Mesothelial cell of epicardium (in vitro differentiated cells): ENCODE results near the gene TMEM11. TPM values are rescaled to one million over a fixed set of nuclear protein-coding genes. Genes with fewer than 3 reads are reported as not detected.

Experiments
- DNase-seq, 2 experiments: peaks; one replicate each; pipeline ENCODE4 v3.0.0; 2021; ENCODE audit warnings: low spot score in 2 of 2; ENCODE audit not compliant: unreplicated experiment in 2 of 2
- H3K27ac Mint-ChIP-seq: 2 replicates; pipeline ENCODE4 v1.8.0; 2021; ENCODE audit warnings: mixed read lengths
- H3K27me3 Mint-ChIP-seq: 2 replicates; pipeline ENCODE4 v1.8.0; 2021; ENCODE audit warnings: low read depth, mixed read lengths
- H3K36me3 Mint-ChIP-seq: 2 replicates; pipeline ENCODE4 v1.8.0; 2021; ENCODE audit warnings: mixed read lengths
- H3K4me1 Mint-ChIP-seq: 2 replicates; pipeline ENCODE4 v1.8.0; 2021; ENCODE audit warnings: mixed read lengths
- H3K4me3 Mint-ChIP-seq: 2 replicates; pipeline ENCODE4 v1.8.0; 2021; ENCODE audit warnings: mild to moderate bottlenecking, moderate library complexity, mixed read lengths
- H3K9me3 Mint-ChIP-seq: 2 replicates; pipeline ENCODE4 v1.8.0; 2021; ENCODE audit warnings: mixed read lengths
- total RNA-seq: library from RNA; stranded (reverse); gene quantifications from 3 replicates; pipeline ENCODE4 v1.2.1, GENCODE V29; 2021
- TF ChIP-seq, protein P1 (sequence below): fragments of 200-600 bp; sonication (generic); IDR thresholded peaks from one replicate; pipeline ENCODE4 v1.5.0; 2021; ENCODE audit warnings: antibody characterized with exemption; ENCODE audit not compliant: unreplicated experiment

Gene TMEM11
- total RNA-seq, 1 donor from 2014 or later, result 20.6 TPM

DNA sequence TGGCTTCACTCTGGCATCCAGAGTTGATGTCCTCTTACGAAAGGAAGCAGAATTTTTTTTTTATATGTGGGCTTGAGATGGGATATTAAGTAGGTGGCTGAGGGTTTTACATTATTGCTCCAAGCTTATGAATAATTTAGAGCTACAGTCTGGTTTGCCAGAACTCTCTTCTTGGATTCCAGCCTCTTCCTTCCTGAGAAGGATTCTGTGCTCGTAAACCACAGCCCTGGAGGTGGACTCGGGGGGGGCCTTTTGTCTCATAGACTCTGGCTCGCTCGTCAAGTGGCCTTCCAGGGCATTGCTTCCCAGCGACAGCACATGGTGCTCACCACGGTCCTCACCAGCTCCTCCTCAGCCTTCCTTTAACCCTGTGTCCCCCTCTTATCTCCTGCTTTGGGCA lies 43.2 kb downstream of the TMEM11 start:
- peaks cover 4% of the 10 kb centered on the region for H3K4me1 Mint-ChIP-seq

DNA sequence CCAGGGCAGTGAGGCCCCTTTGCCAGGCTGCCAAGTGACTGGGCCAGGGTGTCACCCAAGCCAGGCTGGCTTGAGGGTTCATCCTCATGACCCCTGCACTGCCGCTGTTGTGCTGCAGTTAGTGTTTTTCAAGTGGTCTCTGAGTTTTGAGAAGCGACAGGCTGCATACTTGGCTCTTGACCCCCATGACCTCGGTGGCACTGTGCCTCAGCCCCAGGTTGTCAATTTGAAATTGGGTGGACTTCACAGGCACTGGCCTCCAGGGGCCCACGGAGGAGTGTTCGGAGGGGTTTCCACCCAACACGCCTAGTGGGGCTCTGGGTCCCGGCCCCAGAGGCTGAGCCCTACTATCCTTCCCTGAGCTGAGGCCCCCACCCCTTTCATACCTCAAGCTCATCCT lies 44.5 kb downstream of the TMEM11 start:
- Mint-ChIP-seq H3K4me3 (no peak overlapping the region), H3K27ac (no peak overlapping the region), H3K36me3 (peaks cover 17% of the 10 kb centered on the region), H3K4me1 (peaks cover 4% of the 10 kb centered on the region), H3K9me3 (no peaks in the 10 kb centered on the region), H3K27me3 (no peaks in the 10 kb centered on the region)
- TF ChIP-seq, protein P1, sequence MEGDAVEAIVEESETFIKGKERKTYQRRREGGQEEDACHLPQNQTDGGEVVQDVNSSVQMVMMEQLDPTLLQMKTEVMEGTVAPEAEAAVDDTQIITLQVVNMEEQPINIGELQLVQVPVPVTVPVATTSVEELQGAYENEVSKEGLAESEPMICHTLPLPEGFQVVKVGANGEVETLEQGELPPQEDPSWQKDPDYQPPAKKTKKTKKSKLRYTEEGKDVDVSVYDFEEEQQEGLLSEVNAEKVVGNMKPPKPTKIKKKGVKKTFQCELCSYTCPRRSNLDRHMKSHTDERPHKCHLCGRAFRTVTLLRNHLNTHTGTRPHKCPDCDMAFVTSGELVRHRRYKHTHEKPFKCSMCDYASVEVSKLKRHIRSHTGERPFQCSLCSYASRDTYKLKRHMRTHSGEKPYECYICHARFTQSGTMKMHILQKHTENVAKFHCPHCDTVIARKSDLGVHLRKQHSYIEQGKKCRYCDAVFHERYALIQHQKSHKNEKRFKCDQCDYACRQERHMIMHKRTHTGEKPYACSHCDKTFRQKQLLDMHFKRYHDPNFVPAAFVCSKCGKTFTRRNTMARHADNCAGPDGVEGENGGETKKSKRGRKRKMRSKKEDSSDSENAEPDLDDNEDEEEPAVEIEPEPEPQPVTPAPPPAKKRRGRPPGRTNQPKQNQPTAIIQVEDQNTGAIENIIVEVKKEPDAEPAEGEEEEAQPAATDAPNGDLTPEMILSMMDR, result no peak
- peak in 1 of 2 experiments; percentile 19 for DNase-seq

More for the DNA sequence above, 43.2 kb downstream of the TMEM11 start:
- Mint-ChIP-seq H3K4me3 (no peak overlapping the region), H3K9me3 (no peaks in the 10 kb centered on the region), H3K27me3 (no peaks in the 10 kb centered on the region), H3K27ac (no peak overlapping the region), H3K36me3 (peaks cover 18% of the 10 kb centered on the region)
- peak in 1 of 2 experiments; percentile 2 for DNase-seq
- TF ChIP-seq, protein P1, result no peak

DNA sequence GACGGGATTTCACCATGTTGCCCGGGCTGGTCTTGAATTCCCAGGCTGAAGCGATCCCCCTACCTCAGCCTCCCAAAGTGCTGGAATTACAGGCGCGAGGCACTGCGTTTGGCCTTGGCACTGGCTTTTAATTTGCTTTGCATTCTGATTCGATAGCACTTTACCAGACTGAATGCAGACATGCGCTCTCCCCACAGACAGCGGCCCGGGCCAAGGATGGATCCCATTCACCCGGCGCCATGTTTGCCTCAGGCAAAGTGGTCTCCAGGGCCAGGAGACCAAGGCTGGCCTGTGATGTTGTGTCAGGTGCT lies 45.5 kb downstream of the TMEM11 start:
- H3K27ac Mint-ChIP-seq, result no peak overlapping the region
- H3K4me3 Mint-ChIP-seq, result no peak overlapping the region
- no peaks in the 10 kb centered on the region for H3K9me3 Mint-ChIP-seq
- DNase-seq, result peak in 1 of 2 experiments; percentile 10
- peaks cover 2% of the 10 kb centered on the region for H3K4me1 Mint-ChIP-seq
- peaks cover 13% of the 10 kb centered on the region for H3K36me3 Mint-ChIP-seq
- no peaks in the 10 kb centered on the region for H3K27me3 Mint-ChIP-seq
- TF ChIP-seq, protein P1, result no peak

DNA sequence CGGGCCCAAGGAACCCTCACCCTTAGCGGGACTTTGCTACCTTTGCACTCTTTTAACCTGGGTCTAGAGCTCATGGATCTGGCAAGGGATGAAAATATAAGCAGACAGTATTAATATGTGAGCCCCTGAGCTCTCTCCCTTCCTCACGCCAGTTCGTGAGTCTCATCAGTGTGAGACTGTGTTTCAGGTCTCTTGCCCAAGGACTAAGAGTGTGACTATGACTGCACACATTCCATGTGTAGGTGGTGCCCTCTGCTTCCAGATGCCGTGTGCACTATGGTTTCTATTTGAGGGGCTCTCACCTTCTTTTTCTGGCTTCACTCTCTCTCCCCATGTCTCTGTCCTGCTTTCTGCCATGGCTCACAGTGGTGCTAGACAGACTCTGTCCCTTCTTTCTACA lies 46.7 kb downstream of the TMEM11 start:
- peaks cover 4% of the 10 kb centered on the region for H3K4me1 Mint-ChIP-seq
- peak in 1 of 2 experiments; percentile 16 for DNase-seq
- no peak overlapping the region for H3K27ac Mint-ChIP-seq

DNA sequence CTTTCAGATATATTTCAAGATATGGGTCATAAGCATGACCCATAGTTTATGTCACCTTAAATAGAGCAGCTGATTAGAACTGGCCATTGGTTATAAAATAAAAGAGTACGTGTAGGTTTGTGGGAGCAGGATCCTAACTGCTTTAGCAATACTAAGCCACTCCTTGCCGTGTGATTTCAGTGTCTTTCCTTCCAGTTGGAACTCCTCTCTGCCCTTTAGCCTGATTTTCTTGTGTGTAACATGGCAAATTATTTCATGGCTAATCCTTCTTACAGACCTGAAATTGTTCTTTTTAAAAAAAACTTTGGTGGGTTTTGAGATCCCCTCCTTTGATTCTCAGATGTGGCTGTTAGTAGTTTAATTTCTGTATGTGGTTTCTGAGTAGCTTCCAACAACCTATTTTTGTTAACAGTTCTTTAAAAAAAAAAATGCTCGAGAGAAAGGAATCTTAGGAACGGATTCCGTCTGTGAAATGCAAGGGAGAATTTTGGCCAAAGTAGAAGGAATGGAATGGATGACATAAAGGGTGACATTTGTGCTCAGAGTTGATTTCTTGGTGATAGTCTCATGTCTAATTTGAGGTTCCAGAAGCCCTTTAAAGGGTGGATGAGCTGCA lies 47.3 kb downstream of the TMEM11 start:
- H3K27ac Mint-ChIP-seq, result peak overlapping the region; percentile 21
- no peak overlapping the region for H3K4me3 Mint-ChIP-seq
- DNase-seq, result peak in 1 of 2 experiments; percentile 6
- H3K9me3 Mint-ChIP-seq, result no peaks in the 10 kb centered on the region
- H3K4me1 Mint-ChIP-seq, result peaks cover 10% of the 10 kb centered on the region
- H3K36me3 Mint-ChIP-seq, result peaks cover 1% of the 10 kb centered on the region
- H3K27me3 Mint-ChIP-seq, result no peaks in the 10 kb centered on the region
- TF ChIP-seq, protein P1, result no peak

More for the DNA sequence above, 46.7 kb downstream of the TMEM11 start:
- no peaks in the 10 kb centered on the region for H3K9me3 Mint-ChIP-seq
- H3K36me3 Mint-ChIP-seq, result peaks cover 5% of the 10 kb centered on the region
- H3K27me3 Mint-ChIP-seq, result no peaks in the 10 kb centered on the region
- no peak overlapping the region for H3K4me3 Mint-ChIP-seq
- TF ChIP-seq, protein P1, result no peak
